Panc1 (cell line): ENCODE data around the gene NAV1.

Experiments used
- CTCF ChIP-seq: fragments of 450-650 bp; IDR thresholded peaks from 2 replicates; pipeline ENCODE4 v1.5.1; 2017; ENCODE audit warnings: mild to moderate bottlenecking
- POLR2AphosphoS5 ChIP-seq: IDR thresholded peaks from 2 replicates; pipeline ENCODE4 v1.6.1; 2012; ENCODE audit warnings: mild to moderate bottlenecking, low read depth, low read length, moderate library complexity

- TF ChIP-seq CTCF: no peak
- TF ChIP-seq POLR2AphosphoS5: no peak
Observed at GRCh38 chr1:201585901-201586300, 47.0 kb downstream of the NAV1 start.
